ENCODE results near the gene TMEM109.
A peak's percentile ranks its signal among the peaks of the same experiment; 100 is the strongest.

TMEM109 gene

GRCh38 chr11:60942970-60943565, 29.1 kb downstream of the TMEM109 start:
- no peak for DNase-seq

DNA sequence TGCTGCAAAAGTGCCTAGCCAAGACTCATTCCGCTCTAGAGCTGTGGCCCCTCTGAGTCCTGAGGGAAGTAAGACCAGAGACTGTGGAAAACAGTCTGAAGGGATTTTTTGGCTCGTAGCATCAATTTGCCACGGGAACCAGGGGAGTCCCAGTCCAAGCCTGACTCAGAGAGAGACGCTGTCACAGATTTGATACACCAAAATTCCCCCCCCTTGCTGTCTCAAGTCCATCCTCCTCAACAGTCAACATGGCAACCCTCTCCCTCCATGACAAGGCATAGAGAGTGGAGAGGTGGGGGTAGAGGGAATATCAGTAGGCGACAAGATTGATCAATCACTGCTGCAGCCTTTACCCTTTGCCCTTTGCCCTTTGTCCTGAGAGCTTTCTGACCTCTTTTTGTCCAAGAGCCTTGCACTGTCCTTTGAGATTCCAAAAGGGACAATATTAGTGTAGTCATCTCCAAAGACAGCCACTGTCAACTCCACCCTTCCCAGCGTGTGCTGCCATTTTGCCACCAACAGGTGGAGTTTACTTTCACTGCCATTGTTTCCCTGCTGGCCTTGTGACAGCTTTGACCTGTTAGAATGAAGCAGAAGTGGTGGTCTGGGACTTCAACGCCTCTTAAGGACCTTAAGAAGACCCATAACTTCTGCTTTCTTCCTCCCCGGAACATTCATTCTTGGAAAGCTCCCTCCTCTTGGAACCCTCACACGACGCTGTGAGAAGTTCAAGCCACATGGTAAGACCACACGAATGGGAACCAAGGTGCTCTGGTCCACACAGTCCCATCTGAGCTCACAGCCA, 30.7 kb downstream of the TMEM109 start:
- DNase-seq: no peak

DNA sequence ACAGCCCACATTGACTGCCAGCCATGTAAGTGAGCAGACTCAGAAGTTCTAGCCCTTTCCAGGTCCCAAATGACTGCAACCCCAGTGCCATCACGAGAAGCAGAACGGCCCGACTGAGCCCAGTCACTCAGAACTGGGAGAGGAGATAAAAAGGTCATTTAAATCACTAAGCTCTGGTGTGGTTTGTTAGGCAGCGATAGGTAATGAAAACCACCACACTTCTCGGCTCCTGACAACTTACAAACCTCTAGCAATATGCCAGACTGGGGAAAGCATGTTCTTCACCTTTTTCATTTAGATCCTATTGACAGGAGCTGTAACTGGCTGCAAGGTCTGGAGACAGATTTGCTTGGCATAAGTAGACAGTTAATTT, 31.3 kb downstream of the TMEM109 start:
- DNase-seq: no peak

DNA sequence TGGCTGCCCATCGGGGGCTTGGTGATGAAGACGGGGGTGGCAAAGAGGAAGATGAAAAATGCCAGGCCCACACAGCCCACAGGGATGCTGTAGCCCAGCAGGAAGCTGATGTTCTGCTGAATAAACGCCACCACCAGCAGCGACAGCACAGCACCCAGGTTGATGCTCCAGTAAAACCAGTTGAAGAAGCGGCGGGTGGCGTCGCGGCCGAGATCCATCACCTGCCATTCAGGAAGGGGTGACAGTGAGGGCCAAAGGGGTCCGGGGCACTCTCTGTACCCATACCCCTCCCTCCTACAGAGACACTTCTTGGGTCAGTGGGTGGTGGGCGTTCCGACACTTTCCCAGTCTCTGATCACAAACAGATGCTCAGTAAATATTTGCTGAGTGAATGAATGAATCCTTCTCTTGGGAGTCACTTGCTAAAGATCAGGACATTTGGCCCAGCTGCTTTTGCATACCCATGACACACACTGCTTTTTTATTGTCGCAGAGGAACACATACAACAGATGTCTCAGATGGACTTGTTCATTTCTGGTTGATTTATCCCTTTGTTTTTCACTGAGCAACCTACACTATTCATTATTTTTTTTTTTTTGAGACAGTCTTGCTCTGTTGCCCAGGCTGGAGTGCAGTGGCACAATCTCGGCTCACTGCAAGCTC, 32.8 kb downstream of the TMEM109 start:
- DNase-seq: no peak

GRCh38 chr11:60947700-60948099, 33.7 kb downstream of the TMEM109 start:
- no peak for DNase-seq

GRCh38 chr11:60948250-60948649, 34.3 kb downstream of the TMEM109 start:
- DNase-seq: no peak

DNA sequence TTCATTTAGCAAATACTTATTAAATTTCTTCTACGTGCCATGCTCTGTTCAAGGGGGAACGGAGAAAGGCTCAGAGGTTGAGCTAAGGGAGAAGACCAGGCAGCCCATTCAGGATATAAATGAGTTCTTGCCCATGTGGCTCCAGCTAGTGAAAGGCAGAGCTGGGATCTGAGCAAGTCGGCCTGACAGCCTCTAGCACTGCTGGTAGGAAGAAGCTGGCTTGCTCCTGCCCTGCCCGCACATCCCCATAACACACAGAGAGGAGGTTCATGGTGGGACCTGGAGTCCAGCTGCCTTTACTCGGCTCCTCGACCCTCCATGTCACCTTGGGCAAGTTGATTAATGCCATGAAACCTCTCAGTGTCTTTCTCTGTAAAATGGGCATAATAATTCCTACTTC, 36.1 kb downstream of the TMEM109 start:
- DNase-seq: no peak

DNA sequence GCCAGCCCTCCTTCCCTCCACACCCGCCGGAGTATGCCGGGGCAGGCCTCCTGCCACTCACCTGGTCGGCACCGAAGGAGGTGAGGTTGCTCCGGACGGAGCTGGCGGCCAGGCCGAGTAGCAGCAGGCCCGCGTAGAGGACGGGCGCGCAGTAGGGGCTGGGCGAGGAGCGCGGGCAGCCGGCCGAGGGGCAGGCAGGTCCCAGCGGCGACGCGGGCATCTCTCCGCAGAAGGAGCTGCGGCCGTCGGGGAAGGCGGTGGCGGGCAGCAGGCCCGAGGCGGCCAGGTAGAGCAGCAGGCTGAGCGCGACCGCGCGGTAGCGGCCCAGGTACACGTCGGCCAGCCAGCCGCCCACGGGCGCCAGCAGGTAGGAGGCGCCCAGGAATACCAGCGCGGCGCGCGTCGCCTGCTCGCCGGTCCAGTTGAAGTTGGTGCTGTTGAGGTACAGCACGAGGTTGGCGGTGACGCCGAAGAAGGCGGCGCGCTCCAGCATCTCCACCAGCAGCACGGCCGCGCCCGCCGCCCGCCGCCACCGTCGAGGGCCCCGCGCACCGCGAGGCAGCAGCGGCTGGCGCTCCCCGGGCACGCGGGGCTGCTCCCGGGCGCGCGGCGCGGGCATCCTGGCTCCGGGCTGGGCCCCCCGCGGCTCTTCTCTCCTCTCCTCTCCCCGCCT, 37.1 kb downstream of the TMEM109 start:
- no peak for DNase-seq

- DNase-seq: no peak
These were observed 37.6 kb downstream of the TMEM109 start for GRCh38 chr11:60951606-60951903.

GRCh38 chr11:60951904-60952741, 38.2 kb downstream of the TMEM109 start, which contains the start of gene SLC15A3:
SLC15A3 (minus strand) TSS chr11:60952176; CDS start chr11:60951551, 625 bp downstream.
- peak; percentile 52 for DNase-seq

GRCh38 chr11:60952742-60953170, 38.8 kb downstream of the TMEM109 start:
- no peak for DNase-seq

- DNase-seq: no peak
These were observed 39.8 kb downstream of the TMEM109 start for GRCh38 chr11:60953781-60954180.

GRCh38 chr11:60954421-60954820, 40.5 kb downstream of the TMEM109 start:
- DNase-seq: no peak

DNA sequence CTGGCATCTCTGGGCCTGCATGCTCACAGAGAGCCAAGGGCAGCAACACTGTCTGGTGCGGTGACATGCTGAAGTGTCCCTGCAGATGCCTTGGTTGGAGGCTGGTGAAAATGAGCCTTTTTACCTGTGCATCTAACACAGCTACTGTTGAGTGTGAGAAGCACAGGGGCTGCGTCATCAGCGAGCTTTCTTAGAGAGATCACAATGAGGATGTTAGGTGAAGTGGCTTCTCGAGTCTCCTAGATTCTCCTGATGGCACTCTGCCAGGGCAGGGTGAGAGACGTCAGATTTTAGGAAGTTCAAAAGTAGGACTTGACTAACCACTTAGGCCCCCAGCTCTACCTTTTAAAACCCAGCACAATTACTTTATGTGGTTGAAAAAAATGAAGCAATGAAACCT, 41.6 kb downstream of the TMEM109 start:
- DNase-seq: no peak

- peak; percentile 19 for DNase-seq
These were observed 43.2 kb downstream of the TMEM109 start for GRCh38 chr11:60957188-60957587.

- DNase-seq: peak; percentile 81
These were observed 45.5 kb downstream of the TMEM109 start for GRCh38 chr11:60959431-60959830.

DNA sequence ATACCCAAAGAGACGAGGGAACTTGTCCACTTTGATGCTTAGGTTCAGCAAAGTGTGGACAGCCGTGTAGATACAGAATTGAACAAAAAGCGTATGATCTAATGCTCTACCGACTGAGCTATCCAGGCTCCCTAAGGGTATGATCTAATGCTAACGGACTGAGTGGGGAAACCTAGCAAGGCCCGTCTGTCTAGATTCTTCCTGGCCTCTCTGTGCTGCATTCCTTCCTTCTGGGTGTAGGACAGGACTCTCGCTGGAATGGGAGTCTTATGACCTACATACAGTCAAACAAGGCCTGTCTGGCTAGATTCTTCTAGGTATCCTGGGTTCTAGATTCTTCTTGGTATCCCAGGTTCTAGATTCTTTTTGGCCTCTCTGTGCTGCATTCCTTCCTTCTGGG, 46.4 kb downstream of the TMEM109 start:
- peak; percentile 56 for DNase-seq

GRCh38 chr11:60964801-60965200, 50.8 kb downstream of the TMEM109 start:
- no peak for DNase-seq

DNA sequence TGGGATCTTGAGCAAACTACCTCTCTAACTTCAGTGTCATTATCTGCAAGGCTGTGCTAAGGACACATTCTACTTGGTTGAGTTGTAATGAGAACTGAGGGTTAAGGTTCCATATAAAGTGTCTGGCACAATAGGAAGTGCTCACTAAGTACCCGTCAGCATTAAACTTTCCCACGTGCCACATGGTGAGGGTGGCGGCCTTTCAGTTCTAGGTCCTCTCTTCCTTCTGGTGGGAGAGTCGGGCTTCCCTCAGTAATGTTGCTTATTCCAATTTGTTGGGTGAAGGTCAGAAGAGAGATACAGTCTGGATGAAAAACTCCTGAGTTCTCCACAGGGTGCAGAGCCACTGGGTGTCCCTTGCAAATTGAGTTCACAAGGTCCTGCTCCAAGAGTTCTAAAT, 52.9 kb downstream of the TMEM109 start:
- no peak for DNase-seq

DNA sequence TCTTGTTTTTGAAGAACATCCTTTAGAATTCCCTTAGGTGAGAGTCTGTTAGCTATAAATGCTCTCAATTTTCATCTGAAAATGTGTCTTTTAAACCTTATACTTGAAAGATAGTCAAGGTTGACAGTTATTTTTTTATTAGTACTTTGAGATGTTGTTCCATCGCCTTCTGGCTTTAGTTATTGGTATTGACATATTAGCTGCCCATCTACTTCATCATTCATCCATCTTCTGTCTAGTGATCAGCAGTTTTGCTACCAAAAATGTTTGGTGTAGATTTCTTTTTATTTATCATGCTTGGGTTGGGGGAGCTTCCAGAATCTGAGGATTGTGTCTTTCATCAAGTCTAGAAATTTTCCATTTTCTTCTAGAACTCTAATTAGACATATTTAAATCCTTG, 54.3 kb downstream of the TMEM109 start:
- no peak for DNase-seq

DNA sequence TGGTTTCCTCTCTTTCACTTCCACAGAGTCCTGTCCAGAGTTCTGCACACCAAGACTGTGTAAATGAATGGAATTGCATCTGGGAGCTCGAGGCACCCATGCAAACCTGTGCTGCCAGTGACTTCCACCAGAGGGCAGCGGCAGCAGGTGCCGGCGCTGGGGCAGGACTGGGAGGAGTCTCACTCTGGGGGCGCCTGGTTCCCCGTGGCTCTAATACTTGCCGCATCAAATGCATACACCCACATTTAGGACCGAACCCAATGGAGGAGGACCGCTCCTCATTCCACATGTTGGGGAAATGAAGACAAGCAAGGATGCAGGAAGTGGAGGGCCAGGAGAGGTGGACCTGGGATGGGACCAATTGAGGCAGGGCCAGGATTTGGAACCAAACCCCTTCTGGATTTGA, 56.4 kb downstream of the TMEM109 start:
- peak; percentile 43 for DNase-seq

- no peak for DNase-seq
These were observed 56.9 kb downstream of the TMEM109 start for GRCh38 chr11:60970890-60971289.
